CD4-positive, alpha-beta T cell treated with Interleukin-10 for 1 hour (primary cell): ENCODE results near the gene SYT9.
A peak's percentile ranks its signal among the peaks of the same experiment; 100 is the strongest.

ENCODE experiments used
- DNase-seq: peaks from one replicate; pipeline ENCODE4 v3.0.0-alpha.2; 2020

SYT9 gene

DNA sequence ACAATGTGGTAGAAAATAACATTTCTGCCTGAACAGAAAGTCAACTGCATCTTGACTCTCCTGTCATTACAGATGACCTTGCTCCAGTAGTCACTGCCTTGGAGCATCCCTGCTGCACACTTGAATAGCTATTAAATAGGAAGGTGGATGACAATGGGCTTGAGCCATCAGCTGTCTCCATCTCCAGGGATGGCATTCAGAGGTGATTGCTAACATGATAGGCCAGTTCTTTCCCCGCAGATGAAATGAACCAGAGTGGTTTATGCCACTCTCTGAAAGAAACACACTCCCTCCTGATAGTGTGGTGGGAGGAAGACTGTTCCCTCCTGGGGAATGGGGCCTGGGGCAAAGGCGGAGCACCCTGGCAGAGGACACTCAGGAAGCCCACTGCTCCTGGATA is 176.5 kb downstream of the SYT9 start:
- no peak for DNase-seq

DNA sequence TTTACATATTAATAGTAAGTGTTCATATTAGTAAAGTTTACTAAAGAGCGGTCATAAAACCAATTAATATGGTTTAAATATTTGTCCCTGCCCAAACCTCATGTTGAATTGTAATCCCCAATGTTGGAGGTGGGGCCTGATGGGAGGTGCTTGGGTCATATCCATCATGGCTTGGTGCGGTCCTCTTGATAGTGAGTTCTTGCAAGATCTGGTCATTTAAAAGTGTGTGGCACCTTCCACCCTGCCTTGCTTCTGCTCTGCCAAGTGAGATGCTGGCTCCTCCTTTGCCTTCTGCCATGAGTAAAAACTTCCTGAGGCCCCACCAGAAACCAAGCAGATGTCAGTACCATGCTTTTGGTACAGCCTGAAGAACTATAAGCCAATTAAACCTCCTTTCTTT is 178.8 kb downstream of the SYT9 start:
- no peak for DNase-seq

DNA sequence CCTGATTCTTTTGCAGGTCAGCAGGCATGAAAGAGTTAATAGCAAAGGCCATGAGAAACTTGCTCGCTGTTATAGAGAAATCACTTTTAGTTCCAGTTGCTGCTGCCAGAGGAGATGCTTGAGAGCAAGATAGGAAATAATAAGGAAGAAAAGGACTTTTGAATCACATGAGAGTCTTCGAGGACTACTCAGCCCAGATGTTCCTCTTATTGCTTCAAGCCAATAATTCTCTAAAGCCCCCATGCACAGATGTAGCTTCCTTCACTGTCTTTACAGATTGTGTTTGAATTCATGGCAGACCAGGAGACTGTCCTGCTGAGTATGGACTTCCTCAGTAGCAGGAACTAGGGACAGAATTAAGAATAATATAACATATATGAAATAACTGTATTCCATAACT is 183.5 kb downstream of the SYT9 start:
- DNase-seq, result no peak

DNA sequence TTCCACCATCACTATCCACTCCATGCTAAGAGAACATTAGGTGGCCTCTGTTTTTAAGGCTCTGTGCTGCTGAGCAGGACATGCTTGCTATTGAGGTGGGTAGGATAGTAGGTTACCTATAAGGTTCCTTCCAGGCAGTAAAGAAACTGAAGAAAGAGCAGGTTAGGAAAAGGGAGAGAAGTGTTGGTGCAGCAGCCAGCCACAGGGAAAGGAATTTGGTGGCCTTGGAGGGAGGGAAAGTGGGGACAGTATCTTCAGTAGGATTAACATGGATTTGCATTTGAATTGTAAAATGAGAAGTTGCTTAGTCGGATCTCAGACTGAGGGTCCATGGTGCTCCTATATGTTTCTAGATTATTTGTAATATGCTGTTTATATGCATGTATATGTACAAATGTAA is 184.4 kb downstream of the SYT9 start:
- DNase-seq, result no peak

DNA sequence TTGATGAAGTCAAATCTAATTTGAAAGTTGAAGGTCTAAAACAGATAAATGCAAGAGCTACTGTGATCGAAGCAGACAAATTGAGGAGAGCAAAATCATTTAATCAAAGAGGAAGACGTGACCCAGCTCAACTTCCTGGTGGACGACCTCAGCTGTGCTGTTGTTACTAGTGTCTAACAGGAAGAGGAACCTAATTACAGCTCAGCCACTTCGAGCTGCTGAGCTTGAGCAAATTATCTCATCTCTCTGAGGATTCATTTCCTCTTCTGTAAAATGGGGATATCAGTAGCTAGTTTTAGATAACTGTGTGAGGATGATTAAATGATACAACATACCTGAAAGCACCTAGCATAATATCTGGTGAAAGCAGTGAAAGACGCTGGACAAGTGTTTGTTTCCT is 185.0 kb downstream of the SYT9 start:
- DNase-seq, result peak; percentile 28

DNA sequence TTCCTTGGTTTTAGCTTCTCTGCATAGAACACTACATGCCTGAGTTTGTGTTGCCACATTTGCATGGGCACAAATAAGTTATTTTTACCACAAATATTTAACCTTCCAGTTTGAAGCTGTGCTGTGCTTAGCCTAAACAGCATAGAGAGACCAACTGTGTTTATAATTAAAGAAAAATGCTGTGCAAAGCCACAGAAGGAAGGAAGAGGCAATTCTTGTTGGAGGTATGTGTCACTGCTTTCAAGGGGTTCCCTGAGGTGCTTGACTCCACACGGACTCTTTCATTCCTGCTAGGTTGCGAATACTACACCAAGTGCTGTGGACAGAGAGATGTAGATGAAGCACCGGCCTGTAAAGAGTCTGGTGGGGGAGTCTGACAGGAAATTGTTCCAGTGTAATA is 186.0 kb downstream of the SYT9 start:
- DNase-seq, result no peak

DNA sequence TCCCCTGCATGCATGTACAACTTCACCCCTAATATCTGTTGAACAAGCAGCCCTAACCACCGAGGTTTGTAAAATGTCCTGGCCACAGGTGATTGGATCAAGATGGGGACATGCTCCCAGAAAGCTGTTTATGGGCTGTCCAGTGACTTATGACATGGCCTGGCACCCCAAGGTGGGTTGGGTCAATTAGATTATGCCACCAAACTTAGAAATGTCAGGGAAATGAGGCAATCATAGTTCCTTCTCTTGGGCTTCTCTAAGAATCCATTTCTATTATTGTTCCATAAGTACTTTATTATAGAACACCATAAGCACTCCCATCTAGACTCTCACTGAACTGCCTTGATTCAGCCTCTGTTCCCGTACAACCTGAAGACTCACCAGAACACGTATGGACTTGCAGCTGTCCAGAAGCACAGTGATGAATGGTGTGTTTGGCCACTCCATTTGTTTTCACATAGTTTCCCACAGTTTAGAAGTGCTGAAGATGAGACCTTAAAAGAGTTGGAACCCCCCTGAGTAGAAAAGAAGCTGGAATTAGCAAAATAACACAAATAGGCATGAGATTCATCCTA is 188.1 kb downstream of the SYT9 start:
- DNase-seq, result no peak

- peak; percentile 67 for DNase-seq
Observed at GRCh38 chr11:7442588-7443215, 191.0 kb downstream of the SYT9 start.

DNA sequence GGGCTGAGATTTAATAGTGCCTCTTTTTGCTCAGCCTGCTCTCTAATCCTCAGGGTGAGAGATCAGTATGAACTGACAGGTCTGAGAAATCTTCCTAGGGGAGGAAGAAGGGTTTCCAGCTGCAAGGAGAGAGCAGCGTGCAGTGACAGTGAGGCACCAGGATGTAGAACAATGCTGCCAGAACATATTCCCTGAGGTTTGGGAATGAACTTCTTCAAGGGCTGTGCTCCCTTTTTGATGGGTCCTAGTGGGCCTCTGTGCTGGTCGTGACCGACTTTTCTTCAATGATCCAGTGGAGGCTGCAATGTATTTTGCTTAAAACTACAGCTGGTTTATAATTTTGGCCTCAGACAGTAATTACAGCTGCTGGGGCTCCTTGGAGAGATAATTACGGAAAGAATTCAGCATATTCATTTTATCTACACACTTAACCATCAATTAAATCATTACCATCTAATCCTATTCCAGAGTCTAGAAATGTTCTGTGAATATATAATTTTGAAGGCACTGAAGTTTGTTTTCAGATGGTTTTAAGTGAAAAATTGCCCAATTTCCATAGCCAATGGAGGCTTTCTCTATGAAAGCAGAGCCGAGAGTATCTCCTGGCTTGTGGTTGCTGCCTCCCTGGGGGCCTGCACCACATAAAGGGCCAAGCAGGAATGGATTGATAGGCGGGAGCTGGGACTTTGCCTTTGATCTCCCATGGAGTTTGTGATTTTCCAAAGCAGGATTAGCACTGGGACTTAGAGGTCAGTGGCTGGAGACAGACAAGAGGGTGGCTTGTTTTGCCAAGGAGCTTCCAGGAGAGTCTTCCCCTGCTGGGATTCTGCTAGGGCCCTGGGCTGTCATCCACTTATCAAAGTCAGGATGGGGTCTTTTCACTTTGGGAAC is 192.6 kb downstream of the SYT9 start:
- no peak for DNase-seq

DNA sequence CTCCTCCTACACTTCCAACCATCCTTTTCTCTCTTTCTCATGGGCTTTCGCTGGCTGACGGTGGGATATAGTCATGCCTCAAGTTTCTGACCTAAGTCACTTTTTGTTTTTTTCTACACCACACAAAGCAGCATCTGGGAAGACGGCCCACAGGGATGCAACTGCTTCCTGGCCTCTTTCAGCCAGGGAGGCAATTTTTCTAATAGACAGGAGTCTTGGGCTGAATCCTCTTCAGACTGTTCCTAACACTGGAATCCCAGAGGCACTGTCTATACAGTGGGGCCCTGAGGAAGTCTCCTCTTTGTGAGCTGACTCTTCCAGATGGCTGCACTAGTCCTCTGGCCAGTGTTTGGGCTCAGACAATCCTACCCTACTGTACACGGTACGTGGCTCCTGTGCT is 193.9 kb downstream of the SYT9 start:
- no peak for DNase-seq

DNA sequence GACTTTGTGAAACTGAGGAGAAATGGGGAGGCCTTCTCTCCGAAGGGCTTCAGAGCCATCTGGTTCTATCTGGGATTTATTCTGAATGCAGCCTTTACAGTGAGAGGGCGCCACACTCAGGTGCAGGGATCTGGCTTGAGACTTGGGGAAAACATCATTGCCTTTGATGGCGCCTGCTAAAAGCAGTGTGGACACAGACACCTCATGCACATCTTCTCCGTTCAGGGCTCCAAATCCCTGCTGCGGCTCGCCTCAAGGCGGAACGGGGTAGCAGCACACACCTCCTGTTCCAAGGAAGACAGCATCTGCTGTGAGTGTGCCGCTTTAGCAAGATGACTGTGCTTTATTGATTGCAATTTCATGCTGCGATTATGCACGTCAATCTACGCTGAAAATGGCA is 196.5 kb downstream of the SYT9 start:
- DNase-seq, result no peak

- DNase-seq, result no peak
Observed at GRCh38 chr11:7449211-7449840, 197.6 kb downstream of the SYT9 start.

- no peak for DNase-seq
Observed at GRCh38 chr11:7449841-7450214, 198.1 kb downstream of the SYT9 start.

DNA sequence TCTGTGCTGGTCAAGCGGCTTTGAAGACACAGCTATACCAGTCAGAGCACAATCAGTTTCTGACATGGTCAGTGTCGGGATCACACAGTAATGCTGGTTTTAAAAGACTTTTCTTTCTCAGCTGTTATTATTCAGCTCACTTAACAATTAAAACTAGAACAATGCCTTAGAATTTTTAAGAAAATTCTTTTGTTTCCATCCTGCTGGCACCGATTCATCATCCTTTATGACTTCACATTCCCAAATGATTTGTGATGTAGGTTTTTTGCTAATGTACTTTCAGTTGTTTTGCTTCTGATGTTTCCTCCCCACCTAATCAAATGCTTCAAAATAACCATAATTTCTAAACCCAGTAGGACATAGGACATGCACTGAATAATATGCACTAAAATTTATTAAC is 199.1 kb downstream of the SYT9 start:
- no peak for DNase-seq

DNA sequence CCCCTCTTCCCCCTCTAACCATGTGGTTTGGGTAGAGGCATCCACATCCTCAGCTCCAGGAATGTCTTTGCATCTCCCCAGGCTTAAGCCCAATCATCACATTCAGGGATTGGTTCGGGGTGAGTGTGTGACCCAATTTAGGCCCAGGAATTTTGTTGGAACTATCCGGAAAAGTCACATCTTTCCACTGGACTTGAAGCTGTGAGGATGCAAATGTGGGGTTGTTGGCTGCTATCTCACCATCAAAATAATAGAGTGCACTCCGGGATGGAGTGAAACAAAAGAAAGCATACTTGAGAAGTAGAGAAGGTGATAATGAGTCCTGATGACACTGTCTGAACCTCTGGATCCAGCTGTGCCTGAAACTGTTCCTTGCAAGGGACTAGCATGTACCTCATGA is 199.8 kb downstream of the SYT9 start:
- DNase-seq, result no peak

- no peak for DNase-seq
Observed at GRCh38 chr11:7451952-7452494, 200.3 kb downstream of the SYT9 start.

GRCh38 chr11:7454854-7455253 is 203.2 kb downstream of the SYT9 start:
- no peak for DNase-seq

DNA sequence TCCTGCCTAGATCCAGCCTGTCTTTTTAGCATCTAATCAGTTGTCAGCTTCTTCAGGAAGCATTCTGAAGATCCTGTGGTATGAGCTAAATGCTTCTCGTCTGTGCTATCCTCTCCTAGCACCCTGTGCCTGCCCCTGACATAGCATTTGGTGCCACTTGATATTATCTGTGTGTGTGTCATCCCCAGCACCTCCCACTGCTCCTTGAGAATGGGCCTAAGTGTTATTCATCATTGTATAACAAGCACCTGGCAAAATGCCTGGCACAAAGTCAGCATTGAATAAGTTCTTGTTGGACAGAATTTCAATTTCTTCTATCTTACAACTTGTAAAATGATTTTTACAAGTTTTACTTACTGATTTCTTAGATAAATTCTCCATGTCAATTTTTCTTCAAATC is 205.5 kb downstream of the SYT9 start:
- DNase-seq, result no peak

- no peak for DNase-seq
Observed at GRCh38 chr11:7462706-7463105, 211.0 kb downstream of the SYT9 start.

DNA sequence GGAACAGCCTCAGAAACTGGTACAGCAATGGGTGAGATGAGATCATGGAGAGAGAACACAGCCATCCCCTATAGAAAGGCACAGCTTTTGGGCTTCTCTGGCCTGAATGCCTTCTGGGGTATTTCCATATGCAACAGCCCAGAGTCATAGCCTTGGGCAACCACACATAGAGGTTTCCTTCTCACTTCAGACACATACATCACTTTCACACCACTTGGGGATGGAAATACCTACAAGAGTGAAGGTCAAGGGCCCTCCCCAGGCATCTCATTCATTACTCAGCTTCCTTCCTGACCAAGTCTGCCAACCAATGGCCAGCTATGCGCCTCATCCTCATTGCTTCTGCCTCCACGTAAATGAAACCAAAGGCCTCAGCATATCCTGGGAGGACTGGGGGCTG is 215.9 kb downstream of the SYT9 start:
- DNase-seq, result no peak

- DNase-seq, result no peak
Observed at GRCh38 chr11:7469351-7469865, 217.7 kb downstream of the SYT9 start.

DNA sequence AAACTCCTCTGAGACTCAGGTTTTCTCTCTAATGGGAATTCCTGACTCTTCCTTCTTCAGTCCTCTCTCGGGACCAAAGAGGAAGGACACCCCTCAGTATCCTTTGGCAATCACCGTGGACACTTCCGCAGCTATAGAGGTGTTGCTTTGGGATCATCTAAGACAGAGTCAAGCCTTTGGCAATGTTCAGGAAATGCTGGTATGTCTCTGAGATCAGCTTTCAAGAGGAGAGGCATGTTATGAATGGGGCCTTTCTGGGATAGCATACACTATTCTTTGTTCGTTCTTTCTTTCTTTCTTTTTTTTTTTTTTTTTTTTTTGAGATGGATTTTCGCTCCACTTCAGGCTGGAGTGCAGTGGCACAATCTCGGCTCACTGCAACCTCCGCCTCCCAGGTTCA is 219.4 kb downstream of the SYT9 start:
- DNase-seq, result no peak

- no peak for DNase-seq
Observed at GRCh38 chr11:7473717-7474116, 222.0 kb downstream of the SYT9 start.
